Thyroid gland (tissue), 4 donors: ENCODE measurements around the gene KANSL1.

ENCODE experiments used
- CTCF ChIP-seq, 6 experiments: fragments of 200-600 bp in 3 of 6; fragments of 450-650 bp in 3 of 6; sonication (generic) in 3 of 6; IDR thresholded peaks; one replicate each; pipeline ENCODE4 v1.5.1; 2016 to 2019; ENCODE audit warnings: antibody characterized with exemption in 6 of 6, mild to moderate bottlenecking in 2 of 6, inconsistent platforms in 1 of 6, moderate library complexity in 1 of 6
- POLR2A ChIP-seq, 2 donors: fragments of 450-650 bp; IDR thresholded peaks; one replicate each; pipeline ENCODE4 v1.6.1; 2017; ENCODE audit warnings: antibody characterized with exemption in 2 of 2, mild to moderate bottlenecking in 2 of 2, moderate library complexity in 1 of 2

- TF ChIP-seq CTCF (IDR thresholded peaks at IDR 0.05): no peak
- TF ChIP-seq POLR2A (IDR thresholded peaks at IDR 0.05): no peak
These were observed 10.3 kb downstream of the KANSL1 start for GRCh38 chr17:46182961-46183360.
